ENCODE measurements around the gene PRTG. TPM values are rescaled to one million over a fixed set of nuclear protein-coding genes. Genes with fewer than 3 reads are reported as not detected.
"Not testable (repeated sequence)": the region's sequence is repeated elsewhere in the genome, so short reads cannot be mapped to it uniquely, and the experiment has no call there.

Gene PRTG
- total RNA-seq, 2 donors from 2014 or later: not detected

DNA sequence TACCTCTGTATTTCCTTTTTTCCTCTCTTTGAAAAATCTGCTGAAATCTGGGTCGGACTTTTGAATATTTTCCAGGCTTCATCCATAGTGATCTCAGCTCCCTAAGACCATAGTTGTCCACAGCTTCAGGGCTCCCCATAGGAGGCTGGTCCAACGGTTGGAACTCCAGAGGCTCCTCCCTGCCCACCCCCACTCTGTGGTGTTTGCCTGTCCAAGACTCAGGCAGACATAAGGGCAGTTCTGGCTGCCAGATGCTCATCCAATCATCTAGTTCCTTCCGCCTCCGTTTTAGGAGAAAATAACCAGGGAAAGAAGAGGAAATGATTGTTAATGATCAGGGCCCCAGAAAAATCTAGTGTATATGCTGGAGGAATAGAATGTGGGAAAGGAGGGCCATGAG lies 27.9 kb upstream of the PRTG start:
- peaks cover 21 to 22% of the 10 kb centered on the region in 2 donors for H3K27me3 Mint-ChIP-seq
- DNase-seq (ENCODE audit: low spot score) (no peak), ATAC-seq (no peak)
- H3K4me3 Mint-ChIP-seq: no peak overlapping the region
- peaks cover 7 to 11% of the 10 kb centered on the region in 2 donors for H3K4me1 Mint-ChIP-seq (ENCODE audit: low read depth in 2 of 2)
- H3K9me3 Mint-ChIP-seq: no peaks in the 10 kb centered on the region
- no peaks in the 10 kb centered on the region for H3K36me3 Mint-ChIP-seq
- no peak overlapping the region for H3K27ac Mint-ChIP-seq

DNA sequence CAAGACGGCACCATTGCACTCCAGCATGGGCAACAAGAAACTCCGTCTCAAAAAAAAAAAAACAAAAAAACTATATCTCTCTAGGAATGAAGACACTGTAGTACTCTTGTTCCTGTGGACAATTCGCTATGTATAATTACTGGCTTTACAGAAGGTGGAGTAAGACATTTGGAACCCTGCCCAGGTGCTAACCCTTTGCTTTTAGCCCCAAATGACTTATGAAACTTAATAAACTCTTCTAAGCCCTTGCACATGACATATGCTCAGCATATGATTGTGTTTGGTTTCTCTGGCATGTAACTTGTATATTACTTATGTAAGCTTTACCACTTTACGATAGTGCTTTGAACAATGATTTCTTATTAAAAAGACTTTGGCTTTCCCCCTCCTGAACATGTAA lies 27.3 kb upstream of the PRTG start:
- ATAC-seq (no peak), DNase-seq (ENCODE audit: low spot score) (no peak)
- H3K27me3 Mint-ChIP-seq: peaks cover 21 to 22% of the 10 kb centered on the region in 2 donors
- H3K36me3 Mint-ChIP-seq: no peaks in the 10 kb centered on the region
- peaks cover 7 to 11% of the 10 kb centered on the region in 2 donors for H3K4me1 Mint-ChIP-seq (ENCODE audit: low read depth in 2 of 2)
- H3K9me3 Mint-ChIP-seq: no peaks in the 10 kb centered on the region
- no peak overlapping the region for H3K27ac Mint-ChIP-seq
- no peak overlapping the region for H3K4me3 Mint-ChIP-seq

DNA sequence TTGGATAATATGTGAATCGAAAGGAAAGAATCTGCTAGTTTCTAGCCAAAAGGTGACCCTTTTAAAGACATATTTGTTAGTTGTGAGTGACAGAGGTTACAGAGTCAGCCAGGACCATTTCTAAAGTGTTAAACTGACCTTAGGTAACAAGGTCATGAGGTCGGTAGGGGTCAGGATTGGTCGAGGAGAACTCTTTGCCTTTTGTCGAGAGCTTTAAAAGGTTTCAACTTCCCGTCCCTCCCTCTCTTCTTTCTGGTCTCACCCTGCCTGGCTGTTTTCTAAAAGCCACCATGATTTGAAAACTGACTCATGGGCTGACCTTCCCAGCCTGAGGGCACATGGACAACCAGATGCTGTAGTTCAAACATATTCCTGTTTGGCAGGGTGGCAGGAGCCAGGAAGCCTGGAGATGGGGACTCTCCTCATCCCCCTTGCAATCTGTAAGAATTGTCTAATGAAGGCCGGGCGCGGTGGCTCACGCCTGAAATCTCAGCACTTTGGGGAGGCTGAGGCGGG lies 25.8 kb upstream of the PRTG start:
- H3K9me3 Mint-ChIP-seq: no peaks in the 10 kb centered on the region
- DNase-seq (ENCODE audit: low spot score) (no peak), ATAC-seq (no peak)
- no peaks in the 10 kb centered on the region for H3K36me3 Mint-ChIP-seq
- H3K4me3 Mint-ChIP-seq: no peak overlapping the region
- no peak overlapping the region for H3K27ac Mint-ChIP-seq
- peaks cover 7 to 11% of the 10 kb centered on the region in 2 donors for H3K4me1 Mint-ChIP-seq (ENCODE audit: low read depth in 2 of 2)
- H3K27me3 Mint-ChIP-seq: peaks cover 21 to 22% of the 10 kb centered on the region in 2 donors

DNA sequence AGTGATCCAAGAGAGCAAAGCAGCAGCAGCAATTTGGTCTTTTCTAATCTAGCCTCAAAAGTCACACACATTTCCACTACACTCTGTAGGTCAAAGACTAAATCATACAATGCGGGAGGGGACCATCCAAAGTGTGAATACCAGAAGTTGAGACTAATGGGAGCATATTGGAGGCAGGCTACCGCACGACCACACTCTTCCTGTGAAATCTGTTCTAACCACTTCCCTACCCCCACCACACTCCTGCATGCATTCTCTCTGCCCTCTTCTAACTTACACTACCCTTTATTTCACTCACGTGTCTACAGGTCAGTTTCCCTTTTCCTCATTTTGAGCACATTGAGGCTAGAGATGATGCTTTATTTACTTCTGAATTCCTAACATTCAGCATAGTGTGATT lies 23.7 kb upstream of the PRTG start:
- DNase-seq (ENCODE audit: low spot score): no peak
- no peaks in the 10 kb centered on the region for H3K9me3 Mint-ChIP-seq
- no peak overlapping the region for H3K27ac Mint-ChIP-seq
- H3K4me1 Mint-ChIP-seq (ENCODE audit: low read depth in 2 of 2): peaks cover 7 to 11% of the 10 kb centered on the region in 2 donors
- ATAC-seq: peak in 1 of 2 donors; percentile 33
- no peak overlapping the region for H3K4me3 Mint-ChIP-seq
- peaks cover 14 to 20% of the 10 kb centered on the region in 2 donors for H3K27me3 Mint-ChIP-seq
- no peaks in the 10 kb centered on the region for H3K36me3 Mint-ChIP-seq

DNA sequence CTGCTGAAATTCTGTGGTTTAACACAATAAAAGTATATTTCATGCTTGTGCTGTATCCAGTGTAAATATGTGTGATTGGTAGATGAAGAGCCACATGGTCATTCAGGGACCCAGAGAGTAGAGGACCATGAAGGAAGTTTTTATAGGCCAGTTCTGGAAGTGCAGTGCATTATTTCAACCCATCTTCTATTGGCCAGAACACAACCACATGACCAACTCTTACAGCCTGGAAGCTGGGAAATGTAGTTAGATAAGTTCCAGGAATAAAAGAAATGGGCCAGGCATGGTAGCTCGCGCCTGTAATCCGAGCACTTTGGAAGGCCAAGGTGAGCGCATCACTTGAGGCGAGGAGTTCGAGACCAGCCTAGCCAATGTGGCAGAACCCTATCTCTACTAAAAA lies 21.4 kb upstream of the PRTG start:
- Mint-ChIP-seq H3K9me3 (no peaks in the 10 kb centered on the region), H3K4me3 (no peak overlapping the region), H3K27ac (no peak overlapping the region), H3K4me1 (ENCODE audit: low read depth in 2 of 2) (peaks cover 7 to 11% of the 10 kb centered on the region in 2 donors), H3K27me3 (peaks cover 7 to 8% of the 10 kb centered on the region in 2 donors), H3K36me3 (no peaks in the 10 kb centered on the region)
- DNase-seq (ENCODE audit: low spot score): no peak
- ATAC-seq: no peak

DNA sequence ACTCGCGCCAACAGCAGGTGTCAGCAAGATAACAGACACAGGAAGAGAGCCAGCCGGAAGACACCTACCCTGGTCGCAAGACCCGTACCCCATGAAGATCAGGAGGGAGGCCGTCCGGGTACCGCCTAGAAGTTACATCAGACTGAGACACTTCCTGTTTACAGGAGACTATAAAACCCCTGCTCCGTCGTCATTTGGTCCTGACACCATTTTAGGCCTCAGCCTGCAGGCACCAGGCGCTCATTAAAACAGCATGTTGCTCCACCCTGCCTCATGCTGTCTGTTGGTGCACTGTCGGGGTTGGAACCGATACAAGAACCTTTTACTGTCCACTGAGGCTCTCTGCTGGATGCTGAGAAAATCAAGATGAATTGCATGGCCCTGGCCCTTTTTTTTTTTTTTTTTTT lies 15.6 kb upstream of the PRTG start:
- H3K4me3 Mint-ChIP-seq: no peak overlapping the region
- peaks cover 7 to 21% of the 10 kb centered on the region in 2 donors for H3K27me3 Mint-ChIP-seq
- no peaks in the 10 kb centered on the region for H3K36me3 Mint-ChIP-seq
- ATAC-seq (no peak), DNase-seq (ENCODE audit: low spot score) (no peak)
- no peaks in the 10 kb centered on the region for H3K9me3 Mint-ChIP-seq
- no peak overlapping the region for H3K27ac Mint-ChIP-seq
- no peaks in the 10 kb centered on the region for H3K4me1 Mint-ChIP-seq (ENCODE audit: low read depth in 2 of 2)

DNA sequence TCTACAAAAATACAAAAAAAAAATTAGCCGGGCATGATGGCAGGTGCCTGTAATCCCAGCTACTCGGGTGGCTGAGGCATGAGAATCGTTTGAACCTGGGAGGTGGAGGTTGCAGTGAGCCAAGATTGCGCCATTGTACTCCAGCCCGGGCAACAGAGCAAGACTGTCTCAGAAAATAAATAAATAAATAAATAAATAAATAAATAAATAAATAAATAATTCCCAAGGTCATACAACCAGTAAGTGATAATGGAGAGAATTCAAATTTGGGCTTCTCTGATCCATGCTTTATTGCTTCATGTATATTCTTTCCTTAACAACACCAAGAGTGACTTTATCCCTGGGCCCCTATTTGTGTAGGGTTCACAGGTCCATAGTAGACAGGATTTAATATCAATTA lies 10.5 kb upstream of the PRTG start:
- H3K27me3 Mint-ChIP-seq: peaks cover 13 to 30% of the 10 kb centered on the region in 2 donors

DNA sequence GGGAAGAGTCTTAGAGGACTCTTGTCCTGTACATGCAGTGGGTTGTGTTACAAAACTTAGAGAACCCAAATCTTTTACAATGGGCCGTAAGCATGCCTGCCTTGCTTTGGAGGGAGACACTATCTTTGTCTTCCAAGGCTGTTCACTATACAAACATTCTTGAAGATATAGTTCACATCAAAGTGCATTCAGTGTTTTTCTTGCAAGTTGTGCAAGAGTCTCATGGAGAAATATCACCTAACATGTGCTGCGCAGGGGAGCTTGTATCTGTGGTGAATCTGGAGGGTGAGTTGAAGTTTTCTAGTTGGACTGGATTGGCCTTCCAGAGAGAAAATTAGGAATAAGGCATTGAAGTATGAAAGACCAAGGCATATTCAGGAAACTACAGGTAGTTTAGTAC lies 7.8 kb upstream of the PRTG start:
- Mint-ChIP-seq H3K36me3 (no peaks in the 10 kb centered on the region), H3K27ac (no peak overlapping the region)
- no peak for ATAC-seq

More for the DNA sequence above, 10.5 kb upstream of the PRTG start:
- not testable (repeated sequence) for H3K4me3 Mint-ChIP-seq; H3K4me1 Mint-ChIP-seq (ENCODE audit: low read depth in 2 of 2); H3K36me3 Mint-ChIP-seq; DNase-seq (ENCODE audit: low spot score); ATAC-seq; H3K9me3 Mint-ChIP-seq; H3K27ac Mint-ChIP-seq

DNA sequence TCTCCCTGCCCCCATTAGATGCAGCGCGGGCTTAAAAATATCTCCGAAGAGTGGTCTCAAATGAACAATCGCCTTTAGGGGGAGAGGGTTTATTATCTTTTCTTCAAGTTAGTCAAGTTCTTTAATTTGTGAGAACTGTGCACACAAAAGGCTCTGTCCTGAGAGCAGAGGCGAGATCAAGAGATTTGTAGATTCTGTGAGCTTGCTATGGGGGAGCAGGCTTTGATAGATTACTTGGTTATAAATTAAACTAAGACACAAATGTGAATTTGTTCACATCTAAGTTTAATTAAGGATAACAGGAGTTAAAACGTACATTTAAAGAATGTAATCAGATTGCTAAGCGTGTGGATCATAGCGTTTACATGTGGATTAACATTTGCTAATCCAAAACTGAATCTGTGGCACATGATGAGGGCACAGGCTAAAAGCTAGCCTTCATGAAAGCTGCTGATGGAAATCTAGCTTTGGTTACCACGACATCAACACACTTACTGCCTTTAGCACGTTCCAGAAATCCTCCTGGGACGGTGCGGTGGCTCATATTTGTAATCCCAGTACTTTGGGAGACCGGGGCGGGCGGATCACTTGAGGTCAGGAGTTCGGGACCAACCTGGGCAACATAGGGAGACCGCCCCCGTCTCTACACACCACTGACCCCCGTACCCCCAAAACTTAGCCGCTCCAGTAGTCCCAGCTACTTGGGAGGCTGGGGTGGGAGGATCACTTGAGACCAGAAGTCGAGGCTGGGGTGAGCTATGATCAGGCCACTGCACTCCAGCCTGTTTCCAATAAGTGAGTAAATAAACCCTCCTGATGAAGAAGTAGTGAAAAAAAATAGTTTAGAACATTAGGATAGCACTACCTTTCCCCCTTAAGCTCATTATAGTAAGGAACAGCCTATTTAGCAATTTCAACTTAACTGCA lies 1.0 kb upstream of the PRTG start:
- peak overlapping the region; percentile 58 for H3K4me3 Mint-ChIP-seq
- DNase-seq (ENCODE audit: low spot score) (no peak), ATAC-seq (no peak)
- no peak overlapping the region for H3K27ac Mint-ChIP-seq
- peaks cover 16 to 24% of the 10 kb centered on the region in 2 donors for H3K27me3 Mint-ChIP-seq
- peaks cover 0 to 4% of the 10 kb centered on the region in 2 donors for H3K4me1 Mint-ChIP-seq (ENCODE audit: low read depth in 2 of 2)
- H3K36me3 Mint-ChIP-seq: no peaks in the 10 kb centered on the region
- no peaks in the 10 kb centered on the region for H3K9me3 Mint-ChIP-seq

More for the DNA sequence above, 7.8 kb upstream of the PRTG start:
- no peaks in the 10 kb centered on the region for H3K4me1 Mint-ChIP-seq (ENCODE audit: low read depth in 2 of 2)
- no peaks in the 10 kb centered on the region for H3K9me3 Mint-ChIP-seq
- no peak overlapping the region for H3K4me3 Mint-ChIP-seq
- no peak for DNase-seq (ENCODE audit: low spot score)
- H3K27me3 Mint-ChIP-seq: peaks cover 10 to 32% of the 10 kb centered on the region in 2 donors

DNA sequence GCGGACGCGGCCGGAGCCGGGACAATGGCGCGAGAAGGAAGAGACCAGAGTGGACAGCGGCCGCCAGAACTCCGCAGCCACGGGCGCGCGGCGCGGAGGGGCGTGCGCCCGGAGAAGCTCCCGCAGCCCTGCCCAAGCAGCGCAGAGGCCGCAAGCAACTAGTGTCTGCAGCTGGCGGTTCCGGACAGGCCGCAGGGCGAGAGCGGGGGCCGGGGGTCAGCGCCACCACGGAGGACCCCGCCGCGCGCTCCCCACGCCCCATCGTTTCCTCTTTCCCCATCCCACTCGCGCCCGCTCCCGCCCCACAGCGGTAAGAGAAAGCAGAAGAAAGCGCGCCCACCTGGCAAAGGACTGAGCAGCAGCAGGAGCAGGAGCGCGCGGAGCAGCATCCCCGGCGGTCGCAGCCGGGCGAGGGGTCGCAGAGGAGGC lies 440 bp downstream of the PRTG start:
- DNase-seq (ENCODE audit: low spot score) (no peak), ATAC-seq (peak; percentile 6 to 50)
- H3K4me1 Mint-ChIP-seq (ENCODE audit: low read depth in 2 of 2): peaks cover 0 to 4% of the 10 kb centered on the region in 2 donors
- no peak overlapping the region for H3K27ac Mint-ChIP-seq
- H3K9me3 Mint-ChIP-seq: no peaks in the 10 kb centered on the region
- peaks cover 22 to 24% of the 10 kb centered on the region in 2 donors for H3K27me3 Mint-ChIP-seq
- H3K36me3 Mint-ChIP-seq: no peaks in the 10 kb centered on the region
- H3K4me3 Mint-ChIP-seq: peak overlapping the region; percentile 36

DNA sequence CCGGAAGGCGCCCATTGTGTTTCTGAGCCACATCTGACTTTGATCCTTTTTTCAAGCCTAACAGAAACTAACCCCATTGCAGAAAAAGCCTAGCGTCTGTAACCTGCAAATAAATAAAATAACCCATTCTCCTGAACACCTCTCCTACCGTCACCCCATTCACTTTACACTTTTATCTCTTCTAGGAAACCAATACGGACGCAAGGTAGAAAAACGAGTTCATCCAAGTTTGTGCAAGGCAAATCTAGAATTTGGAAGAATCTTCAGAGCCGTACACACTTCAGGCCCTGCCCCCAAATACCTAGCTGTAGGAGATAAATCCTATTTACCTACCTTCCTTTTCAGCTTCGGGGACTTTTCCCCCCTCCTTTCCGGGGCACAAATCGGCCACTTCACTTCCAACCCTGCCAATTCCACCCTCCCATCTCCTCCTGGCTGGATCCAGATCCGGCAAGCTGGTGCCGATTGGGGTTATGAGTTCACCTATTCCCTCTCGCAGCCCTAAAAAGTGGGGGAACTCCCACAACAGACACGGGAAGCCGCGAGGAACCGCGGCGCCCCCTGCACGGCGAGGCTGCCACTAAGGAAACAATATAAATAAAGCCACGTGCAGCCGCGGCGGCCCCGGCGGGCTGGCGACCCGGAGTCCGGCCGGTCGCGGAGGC lies 987 bp downstream of the PRTG start:
- peaks cover 22 to 26% of the 10 kb centered on the region in 2 donors for H3K27me3 Mint-ChIP-seq
- peaks cover 0 to 4% of the 10 kb centered on the region in 2 donors for H3K4me1 Mint-ChIP-seq (ENCODE audit: low read depth in 2 of 2)
- no peaks in the 10 kb centered on the region for H3K9me3 Mint-ChIP-seq
- H3K4me3 Mint-ChIP-seq: no peak overlapping the region
- no peaks in the 10 kb centered on the region for H3K36me3 Mint-ChIP-seq
- H3K27ac Mint-ChIP-seq: no peak overlapping the region
- no peak for DNase-seq (ENCODE audit: low spot score)
- ATAC-seq: peak; percentile 6 to 15

DNA sequence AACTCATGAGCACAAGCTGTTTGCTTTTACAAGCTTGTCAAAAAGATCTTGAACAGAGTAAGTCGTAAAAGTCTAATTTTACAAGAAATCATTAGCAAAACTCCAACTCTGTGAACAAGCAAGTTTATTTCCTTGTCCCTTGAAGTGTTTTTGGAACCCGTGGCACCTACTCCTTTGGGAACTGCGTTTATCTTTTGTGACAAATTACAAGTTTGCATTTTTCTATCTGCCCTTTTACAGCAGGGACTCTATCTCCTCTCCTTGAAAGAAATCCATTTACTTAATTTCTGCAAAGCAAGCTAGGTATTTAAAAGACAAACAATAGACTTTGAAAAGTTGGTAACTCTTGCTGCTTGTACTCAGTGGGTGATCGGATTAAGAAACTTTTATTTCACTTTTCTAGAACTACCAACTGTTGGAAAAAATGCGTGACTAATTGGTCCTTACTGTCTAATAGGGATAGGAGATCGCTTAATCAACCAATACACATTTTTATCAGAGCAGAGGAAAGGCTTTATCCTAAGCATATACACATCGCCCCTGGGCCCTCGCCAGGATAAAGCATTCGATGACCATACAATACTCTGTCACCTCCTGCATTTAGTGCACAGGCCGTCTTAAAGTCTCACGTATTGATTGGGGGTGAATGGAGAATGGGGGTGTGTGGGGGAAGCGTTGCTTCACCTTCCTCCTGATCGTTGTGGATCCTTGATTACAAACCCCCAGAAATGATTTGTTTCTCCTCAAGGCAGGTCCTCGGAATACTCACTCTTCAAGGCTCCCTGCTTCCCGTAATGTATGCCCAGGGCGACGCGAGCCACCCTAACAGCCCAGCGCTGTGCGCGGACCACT lies 1.7 kb downstream of the PRTG start:
- Mint-ChIP-seq H3K9me3 (no peaks in the 10 kb centered on the region), H3K36me3 (no peaks in the 10 kb centered on the region), H3K4me1 (ENCODE audit: low read depth in 2 of 2) (peaks cover 0 to 4% of the 10 kb centered on the region in 2 donors), H3K4me3 (no peak overlapping the region), H3K27me3 (peaks cover 24 to 31% of the 10 kb centered on the region in 2 donors), H3K27ac (no peak overlapping the region)
- DNase-seq (ENCODE audit: low spot score): no peak
- no peak for ATAC-seq

DNA sequence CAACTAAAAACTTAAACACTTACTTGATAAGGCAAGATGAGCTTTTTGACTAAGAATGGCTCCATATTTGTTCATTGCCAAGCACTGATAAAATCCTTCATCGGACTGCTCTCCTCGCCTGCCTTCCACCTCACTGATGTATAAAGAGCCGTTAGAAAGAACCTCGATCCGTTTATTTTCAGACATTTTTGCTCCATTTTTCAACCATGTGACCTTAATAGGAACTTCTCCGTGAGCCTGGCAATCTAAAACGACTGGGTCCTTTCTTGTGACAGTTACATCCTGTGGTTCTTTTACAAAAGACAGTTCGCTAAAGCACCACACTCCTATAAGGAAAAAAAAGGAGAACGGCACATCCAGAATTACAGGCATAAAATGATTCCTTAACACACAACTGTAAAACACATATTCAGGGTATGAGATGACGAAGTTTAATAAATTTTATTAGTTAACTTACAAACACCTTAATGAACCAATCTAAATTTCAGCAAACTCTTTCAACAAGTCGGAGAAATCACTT lies 2.5 kb downstream of the PRTG start:
- DNase-seq (ENCODE audit: low spot score) (no peak), ATAC-seq (no peak)
- peaks cover 0 to 4% of the 10 kb centered on the region in 2 donors for H3K4me1 Mint-ChIP-seq (ENCODE audit: low read depth in 2 of 2)
- no peak overlapping the region for H3K4me3 Mint-ChIP-seq
- no peaks in the 10 kb centered on the region for H3K36me3 Mint-ChIP-seq
- no peak overlapping the region for H3K27ac Mint-ChIP-seq
- H3K27me3 Mint-ChIP-seq: peaks cover 24 to 31% of the 10 kb centered on the region in 2 donors
- no peaks in the 10 kb centered on the region for H3K9me3 Mint-ChIP-seq

All from natural killer cell treated with Interleukin-12 subunit alpha and Interleukin-12 subunit beta and Interleukin-15 and Interleukin-18, amount 100 ng/mL, for 72 hours (primary cell).